Colonic mucosa (tissue), 4 donors: ENCODE measurements around the gene LIPM. TPM values are rescaled to one million over a fixed set of nuclear protein-coding genes. Genes with fewer than 3 reads are reported as not detected.

Experiments
- DNase-seq: peaks from one replicate; pipeline ENCODE4 v3.0.0-alpha.2; 2020
- H3K27ac ChIP-seq: fragments of 200-600 bp; one replicate; pipeline ENCODE4 v1.8.0; 2021
- H3K27me3 ChIP-seq: fragments of 200-600 bp; one replicate; pipeline ENCODE4 v1.8.0; 2021
- H3K36me3 ChIP-seq: fragments of 200-600 bp; one replicate; pipeline ENCODE4 v1.8.0; 2021
- H3K4me1 ChIP-seq: fragments of 200-600 bp; one replicate; pipeline ENCODE4 v1.8.0; 2021; ENCODE audit warnings: mild to moderate bottlenecking
- H3K4me3 ChIP-seq: fragments of 200-600 bp; one replicate; pipeline ENCODE4 v1.8.0; 2021
- H3K9ac ChIP-seq, 2 donors: one replicate each; pipeline ENCODE4 v1.7.0; 2013; ENCODE audit warnings: control low read depth in 2 of 2, low read depth in 2 of 2, low read length in 2 of 2
- H3K9me3 ChIP-seq: fragments of 200-600 bp; one replicate; pipeline ENCODE4 v1.8.0; 2021
- intact Hi-C: fragments of 100-400 bp; cut with DNase I; formaldehyde crosslinking; loops from one replicate; pipeline ENCODE4 v1.14.1; 2022
- total RNA-seq, 2 donors: library from RNA; stranded (reverse); fragmentation: NEBNext Ultra II Directional in 1 of 2; extraction: Animal tissue kit (Norgen Biotek cat#: 25700) in 1 of 2; gene quantifications; one replicate each; pipeline ENCODE4 v1.2.1, GENCODE V29; 2021
- TF ChIP-seq, protein P1 (sequence below): fragments of 200-600 bp; IDR thresholded peaks from one replicate; pipeline ENCODE4 v1.8.0; 2022; ENCODE audit warnings: antibody characterized with exemption, mild to moderate bottlenecking
- donor health status: healthy.
- donor health status: DM: no; HTN: no; CAD: no.
- donor health status: DM: no; HTN: no; CAD: no.

Gene LIPM
- total RNA-seq, 2 donors from 2014 or later: not detected

DNA sequence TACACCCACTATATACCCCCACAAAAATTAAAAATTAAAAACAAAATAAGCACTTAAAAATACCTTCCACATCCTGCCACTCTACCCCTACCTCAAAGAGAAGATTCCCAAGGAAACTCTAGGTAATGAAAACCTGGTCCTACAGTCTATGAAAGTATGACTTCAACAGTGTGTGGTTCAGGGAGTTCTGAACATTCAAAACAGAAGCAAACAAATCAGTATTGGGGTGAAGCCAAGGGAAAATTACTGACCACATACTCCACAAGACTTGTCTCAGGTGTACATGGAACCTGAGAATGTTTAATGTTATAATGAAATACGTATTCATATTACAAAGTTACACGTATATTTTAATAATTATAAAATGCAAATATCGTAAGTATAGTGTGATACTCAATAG is 20.3 kb upstream of the LIPM start:
- no peaks in the 10 kb centered on the region for H3K9me3 ChIP-seq
- H3K27ac ChIP-seq: no peak overlapping the region
- H3K4me1 ChIP-seq: no peaks in the 10 kb centered on the region
- no peaks in the 10 kb centered on the region for H3K27me3 ChIP-seq
- H3K4me3 ChIP-seq: no peak overlapping the region
- H3K9ac ChIP-seq: no peak overlapping the region
- H3K36me3 ChIP-seq: no peaks in the 10 kb centered on the region
- TF ChIP-seq, protein P1, sequence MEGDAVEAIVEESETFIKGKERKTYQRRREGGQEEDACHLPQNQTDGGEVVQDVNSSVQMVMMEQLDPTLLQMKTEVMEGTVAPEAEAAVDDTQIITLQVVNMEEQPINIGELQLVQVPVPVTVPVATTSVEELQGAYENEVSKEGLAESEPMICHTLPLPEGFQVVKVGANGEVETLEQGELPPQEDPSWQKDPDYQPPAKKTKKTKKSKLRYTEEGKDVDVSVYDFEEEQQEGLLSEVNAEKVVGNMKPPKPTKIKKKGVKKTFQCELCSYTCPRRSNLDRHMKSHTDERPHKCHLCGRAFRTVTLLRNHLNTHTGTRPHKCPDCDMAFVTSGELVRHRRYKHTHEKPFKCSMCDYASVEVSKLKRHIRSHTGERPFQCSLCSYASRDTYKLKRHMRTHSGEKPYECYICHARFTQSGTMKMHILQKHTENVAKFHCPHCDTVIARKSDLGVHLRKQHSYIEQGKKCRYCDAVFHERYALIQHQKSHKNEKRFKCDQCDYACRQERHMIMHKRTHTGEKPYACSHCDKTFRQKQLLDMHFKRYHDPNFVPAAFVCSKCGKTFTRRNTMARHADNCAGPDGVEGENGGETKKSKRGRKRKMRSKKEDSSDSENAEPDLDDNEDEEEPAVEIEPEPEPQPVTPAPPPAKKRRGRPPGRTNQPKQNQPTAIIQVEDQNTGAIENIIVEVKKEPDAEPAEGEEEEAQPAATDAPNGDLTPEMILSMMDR: no peak
- intact Hi-C loops: no loop called here
- DNase-seq: no peak

- Histone ChIP-seq H3K4me1 (no peaks in the 10 kb centered on the region), H3K9me3 (no peaks in the 10 kb centered on the region), H3K36me3 (no peaks in the 10 kb centered on the region), H3K4me3 (no peak overlapping the region), H3K27ac (no peak overlapping the region), H3K27me3 (no peaks in the 10 kb centered on the region), H3K9ac (no peak overlapping the region)
- TF ChIP-seq, protein P1: no peak
- intact Hi-C loops: no loop called here
- no peak for DNase-seq
Observed at GRCh38 chr10:88783724-88784123, 18.8 kb upstream of the LIPM start.

DNA sequence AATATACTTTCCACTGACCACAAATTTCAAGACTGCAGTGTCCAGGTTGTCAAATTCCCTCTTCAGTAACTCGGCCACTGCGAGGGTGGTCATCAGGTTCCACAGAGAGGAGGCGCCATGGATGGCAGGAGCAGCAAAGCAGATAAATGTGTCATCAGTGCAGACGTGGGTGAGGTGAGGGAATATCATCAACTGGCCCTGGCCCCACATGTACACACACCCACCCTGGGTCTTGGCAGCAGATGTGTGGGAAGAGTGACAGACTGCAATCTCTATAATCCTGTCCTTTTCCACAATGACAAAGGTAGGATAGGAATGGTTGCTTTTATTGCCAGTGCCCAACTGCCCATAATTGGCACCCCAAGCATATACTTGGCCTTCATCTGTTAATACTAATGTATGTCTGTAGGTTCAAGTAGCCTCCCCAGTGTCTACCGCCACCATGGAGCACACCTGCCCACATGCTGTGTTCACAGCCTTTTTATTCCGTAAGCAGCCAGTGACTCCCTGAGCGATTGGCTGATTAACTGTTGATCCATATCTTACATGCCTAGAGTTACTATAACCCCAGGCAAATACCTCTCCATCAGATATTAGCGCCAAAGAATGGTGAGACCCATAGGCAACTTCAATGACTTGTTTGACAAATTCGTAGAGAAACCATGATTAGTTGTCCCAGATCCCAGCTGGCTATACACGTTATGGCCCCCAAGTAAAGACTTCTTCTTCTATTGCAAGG is 16.3 kb upstream of the LIPM start:
- Histone ChIP-seq H3K4me1 (no peaks in the 10 kb centered on the region), H3K9ac (no peak overlapping the region), H3K27me3 (no peaks in the 10 kb centered on the region), H3K36me3 (no peaks in the 10 kb centered on the region), H3K27ac (no peak overlapping the region), H3K4me3 (no peak overlapping the region), H3K9me3 (no peaks in the 10 kb centered on the region)
- TF ChIP-seq, protein P1: no peak
- intact Hi-C loops: no loop called here
- no peak for DNase-seq

DNA sequence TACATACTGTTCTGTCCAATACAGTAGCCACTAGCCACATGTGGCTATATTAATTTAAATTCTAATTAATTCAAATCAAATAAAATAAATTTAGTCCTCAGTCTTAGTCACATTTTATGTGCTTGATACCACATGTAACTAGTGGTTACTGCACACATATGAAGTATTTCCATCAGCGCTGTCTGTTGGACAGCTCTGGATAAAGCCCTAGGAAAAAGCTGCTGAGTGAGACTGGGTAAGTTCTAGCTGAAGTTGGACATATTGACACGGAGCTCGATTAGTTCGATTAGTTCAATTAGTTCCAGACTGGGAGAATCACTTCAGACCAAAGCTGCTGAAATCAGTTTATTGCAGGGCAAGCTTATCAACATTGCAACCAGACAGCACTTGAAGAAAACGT is 15.1 kb upstream of the LIPM start:
- intact Hi-C loops: no loop called here
- Histone ChIP-seq H3K9ac (no peak overlapping the region), H3K4me1 (no peaks in the 10 kb centered on the region), H3K27ac (no peak overlapping the region), H3K27me3 (no peaks in the 10 kb centered on the region), H3K4me3 (no peak overlapping the region), H3K36me3 (no peaks in the 10 kb centered on the region), H3K9me3 (no peaks in the 10 kb centered on the region)
- TF ChIP-seq, protein P1: no peak
- no peak for DNase-seq

- intact Hi-C loops: no loop called here
- no peak overlapping the region for H3K9ac ChIP-seq
- H3K4me1 ChIP-seq: no peaks in the 10 kb centered on the region
- no peaks in the 10 kb centered on the region for H3K9me3 ChIP-seq
- no peaks in the 10 kb centered on the region for H3K27me3 ChIP-seq
- H3K36me3 ChIP-seq: no peaks in the 10 kb centered on the region
- H3K4me3 ChIP-seq: no peak overlapping the region
- no peak overlapping the region for H3K27ac ChIP-seq
- TF ChIP-seq, protein P1: no peak
- no peak for DNase-seq
Observed at GRCh38 chr10:88788924-88789323, 13.6 kb upstream of the LIPM start.
